ENCODE results near the gene DLG2. TPM values are rescaled to one million over a fixed set of nuclear protein-coding genes. Genes with fewer than 3 reads are reported as not detected.
"Not testable (repeated sequence)": the region's sequence is repeated elsewhere in the genome, so short reads cannot be mapped to it uniquely, and the experiment has no call there.

The DLG2 gene
- total and polyA plus RNA-seq, 12 donors, result 1.0 to 14.8 (median 7.4) TPM

GRCh38 chr11:85658180-85658579 lies 31.0 kb upstream of the DLG2 start:
- whole genome bisulfite sequencing, 2 donors, result 11 to 18% methylated on average over 1 of the region's 1 CpG
- TF ChIP-seq CTCF (IDR thresholded peaks at IDR 0.05), result no peak
- H3K4me1 ChIP-seq, result peaks cover 4 to 62% (median 56%) of the 10 kb centered on the region in 9 donors
- DNase-seq (no peak), ATAC-seq (no peak)
- H3K27ac ChIP-seq, result no peak overlapping the region
- H3K9me3 ChIP-seq, result no peaks in the 10 kb centered on the region
- intact Hi-C loops (cut with DNase I), result no loop called here
- H3K4me3 ChIP-seq, result no peak overlapping the region
- no peaks in the 10 kb centered on the region for H3K27me3 ChIP-seq
- H3K36me3 ChIP-seq, result peaks cover 0 to 100% (median 29%) of the 10 kb centered on the region in 9 donors

- Histone ChIP-seq H3K9me3 (no peaks in the 10 kb centered on the region), H3K4me3 (no peak overlapping the region), H3K4me1 (peaks cover 0 to 54% (median 44%) of the 10 kb centered on the region in 9 donors), H3K27me3 (no peaks in the 10 kb centered on the region), H3K36me3 (peaks cover 0 to 100% (median 29%) of the 10 kb centered on the region in 9 donors), H3K27ac (no peak overlapping the region)
- TF ChIP-seq CTCF (IDR thresholded peaks at IDR 0.05), result no peak
- ATAC-seq (no peak), DNase-seq (no peak)
- 90% methylated on average over 1 of the region's 1 CpG for WGBS, 2 donors
- intact Hi-C loops (cut with DNase I), result no loop called here
Observed at GRCh38 chr11:85656777-85657176, 29.6 kb upstream of the DLG2 start.

GRCh38 chr11:85654343-85654742 lies 27.2 kb upstream of the DLG2 start:
- not testable (repeated sequence) for H3K9me3 ChIP-seq, H3K27me3 ChIP-seq, ATAC-seq, DNase-seq, H3K4me3 ChIP-seq, H3K27ac ChIP-seq
- intact Hi-C loops (cut with DNase I), result loop anchor here in 1 of 10 donors (5.0 kb wide), 1 partner anchor 1568 kb away; no protein-coding TSS in a partner anchor
- H3K4me1 ChIP-seq, result peaks cover 0 to 34% (median 22%) of the 10 kb centered on the region in 9 donors
- WGBS, 2 donors, result 95 to 100% methylated on average over 3 to 4 of the region's 4 CpGs
- H3K36me3 ChIP-seq, result peaks cover 0 to 91% (median 20%) of the 10 kb centered on the region in 9 donors

- intact Hi-C loops (cut with DNase I), result loop anchor here in 1 of 10 donors (5.0 kb wide), 1 partner anchor 1569 kb away; no protein-coding TSS in a partner anchor
- Histone ChIP-seq H3K27ac (no peak overlapping the region), H3K9me3 (no peaks in the 10 kb centered on the region), H3K4me3 (no peak overlapping the region), H3K4me1 (peaks cover 0 to 32% (median 21%) of the 10 kb centered on the region in 9 donors), H3K27me3 (no peaks in the 10 kb centered on the region), H3K36me3 (peaks cover 0 to 77% (median 15%) of the 10 kb centered on the region in 9 donors)
- 56 to 59% methylated on average over 3 of the region's 3 CpGs for WGBS, 2 donors
- no peak for TF ChIP-seq CTCF (IDR thresholded peaks at IDR 0.05)
- no peak for ATAC-seq
- DNase-seq, result no peak
Observed at GRCh38 chr11:85652786-85653447, 25.8 kb upstream of the DLG2 start.

- peaks cover 0 to 59% (median 3%) of the 10 kb centered on the region in 9 donors for H3K36me3 ChIP-seq
- no peak overlapping the region for H3K27ac ChIP-seq
- H3K4me3 ChIP-seq, result no peak overlapping the region
- no peaks in the 10 kb centered on the region for H3K9me3 ChIP-seq
- intact Hi-C loops (cut with DNase I), result loop anchor here in 1 of 10 donors (5.0 kb wide), 1 partner anchor 1571 kb away; no protein-coding TSS in a partner anchor
- DNase-seq (no peak), ATAC-seq (no peak)
- no peak for TF ChIP-seq CTCF (IDR thresholded peaks at IDR 0.05)
- H3K27me3 ChIP-seq, result no peaks in the 10 kb centered on the region
- peaks cover 0 to 33% (median 23%) of the 10 kb centered on the region in 9 donors for H3K4me1 ChIP-seq
- WGBS, 2 donors, result 66 to 73% methylated on average over 1 of the region's 1 CpG
Observed at GRCh38 chr11:85651118-85651517, 24.0 kb upstream of the DLG2 start.

Measured in heart right ventricle (tissue), 16 donors.